H9 (cell line): ENCODE results near the gene MTG2. TPM values are rescaled to one million over a fixed set of nuclear protein-coding genes. Genes with fewer than 3 reads are reported as not detected.

ENCODE experiments used
- DNase-seq: peaks from one replicate; pipeline ENCODE4 v3.0.0-alpha.2; 2017
- H2AFZ ChIP-seq: one replicate; pipeline ENCODE4 v1.6.1; 2013; ENCODE audit warnings: mild to moderate bottlenecking, low read length, control low read depth, moderate library complexity
- H2AK5ac ChIP-seq: 2 replicates; pipeline ENCODE4 v1.6.1; 2013; ENCODE audit warnings: low read length, control low read depth, mixed read lengths; ENCODE audit not compliant: insufficient read length
- H2BK120ac ChIP-seq: one replicate; pipeline ENCODE4 v1.6.1; 2013; ENCODE audit warnings: low read depth, mild to moderate bottlenecking, low read length, control low read depth, inconsistent platforms; ENCODE audit not compliant: poor library complexity, severe bottlenecking
- H2BK12ac ChIP-seq: 2 replicates; pipeline ENCODE4 v1.6.1; 2013; ENCODE audit warnings: low read length, control low read depth, mixed read lengths, low read depth; ENCODE audit not compliant: insufficient read length
- H2BK15ac ChIP-seq: 2 replicates; pipeline ENCODE4 v1.6.1; 2013; ENCODE audit warnings: low read depth, low read length, control low read depth
- H2BK20ac ChIP-seq: one replicate; pipeline ENCODE4 v1.6.1; 2013; ENCODE audit warnings: low read depth, mild to moderate bottlenecking, low read length, control low read depth, inconsistent platforms; ENCODE audit not compliant: poor library complexity, severe bottlenecking
- H2BK5ac ChIP-seq: 2 replicates; pipeline ENCODE4 v1.6.1; 2013; ENCODE audit warnings: low read length, control low read depth, mixed read lengths; ENCODE audit not compliant: insufficient read length
- H3K14ac ChIP-seq: 2 replicates; pipeline ENCODE4 v1.6.1; 2013; ENCODE audit warnings: low read length, control low read depth; ENCODE audit not compliant: insufficient read depth
- H3K18ac ChIP-seq: 2 replicates; pipeline ENCODE4 v1.6.1; 2013; ENCODE audit warnings: low read depth, mild to moderate bottlenecking, mixed read lengths, low read length, control low read depth; ENCODE audit not compliant: insufficient read length
- H3K23ac ChIP-seq: 2 replicates; pipeline ENCODE4 v1.6.1; 2013; ENCODE audit warnings: low read length, control low read depth, mixed read lengths, low read depth; ENCODE audit not compliant: insufficient read length
- H3K23me2 ChIP-seq: 2 replicates; pipeline ENCODE4 v1.6.1; 2013; ENCODE audit warnings: low read depth, mild to moderate bottlenecking, mixed read lengths, low read length, control low read depth; ENCODE audit not compliant: insufficient read length, poor library complexity, severe bottlenecking
- H3K27ac ChIP-seq: 2 replicates; pipeline ENCODE4 v1.5.1; 2013; ENCODE audit warnings: low read length, control low read depth, mixed read lengths, low read depth; ENCODE audit not compliant: insufficient read length
- H3K27me3 ChIP-seq: 2 replicates; pipeline ENCODE4 v1.6.1; 2013; ENCODE audit warnings: low read length, control low read depth, inconsistent platforms; ENCODE audit not compliant: insufficient read depth
- H3K4ac ChIP-seq: 2 replicates; pipeline ENCODE4 v1.6.1; 2013; ENCODE audit warnings: low read depth, mild to moderate bottlenecking, control low read depth, inconsistent platforms, low read length, moderate library complexity
- H3K4me1 ChIP-seq: 2 replicates; pipeline ENCODE4 v1.6.1; 2013; ENCODE audit warnings: low read length, control low read depth, inconsistent platforms; ENCODE audit not compliant: insufficient read depth
- H3K4me2 ChIP-seq: 2 replicates; pipeline ENCODE4 v1.6.1; 2013; ENCODE audit warnings: low read length, control low read depth, mixed read lengths; ENCODE audit not compliant: insufficient read length, insufficient read depth
- H3K56ac ChIP-seq: 2 replicates; pipeline ENCODE4 v1.6.1; 2013; ENCODE audit warnings: low read depth, mild to moderate bottlenecking, mixed read lengths, low read length, control low read depth; ENCODE audit not compliant: insufficient read length
- H3K79me1 ChIP-seq: 2 replicates; pipeline ENCODE4 v1.6.1; 2013; ENCODE audit warnings: low read depth, mild to moderate bottlenecking, moderate library complexity, low read length, control low read depth, inconsistent platforms; ENCODE audit not compliant: insufficient read depth, poor library complexity, severe bottlenecking
- H3K79me2 ChIP-seq: 2 replicates; pipeline ENCODE4 v1.6.1; 2013; ENCODE audit warnings: low read length, control low read depth, inconsistent platforms; ENCODE audit not compliant: insufficient read depth
- H3K9ac ChIP-seq: 2 replicates; pipeline ENCODE4 v1.6.1; 2013; ENCODE audit warnings: low read length, control low read depth, mixed read lengths; ENCODE audit not compliant: insufficient read length; ENCODE audit errors: extremely low read depth
- H3K9me3 ChIP-seq: one replicate; pipeline ENCODE4 v1.6.1; 2013; ENCODE audit warnings: low read depth, low read length, inconsistent platforms; ENCODE audit not compliant: control insufficient read depth
- H3T11ph ChIP-seq: one replicate; pipeline ENCODE4 v1.6.1; 2013; ENCODE audit warnings: mild to moderate bottlenecking, low read length, control low read depth, inconsistent platforms
- H4K20me1 ChIP-seq: one replicate; pipeline ENCODE4 v1.6.1; 2013; ENCODE audit not compliant: control insufficient read depth, insufficient read length, insufficient read depth
- H4K5ac ChIP-seq: 2 replicates; pipeline ENCODE4 v1.6.1; 2013; ENCODE audit warnings: low read depth, mild to moderate bottlenecking, mixed read lengths, low read length, control low read depth; ENCODE audit not compliant: insufficient read length
- H4K8ac ChIP-seq: replicated peaks from 2 replicates; pipeline ENCODE4 v1.6.1; 2013; ENCODE audit warnings: low read length, control low read depth, mixed read lengths, low read depth; ENCODE audit not compliant: insufficient read length
- H4K91ac ChIP-seq: 2 replicates; pipeline ENCODE4 v1.6.1; 2013; ENCODE audit warnings: low read depth, mild to moderate bottlenecking, moderate library complexity, mixed read lengths, low read length, control low read depth; ENCODE audit not compliant: insufficient read length
- H3K27ac Mint-ChIP-seq, 3 experiments: 2 replicates in 2 of 3; 3 replicates in 1 of 3; pipeline ENCODE4 v1.8.0; 2020 to 2021; ENCODE audit warnings: mixed read lengths in 3 of 3, mild to moderate bottlenecking in 1 of 3, moderate library complexity in 1 of 3
- H3K27me3 Mint-ChIP-seq: 2 replicates; pipeline ENCODE4 v1.8.0; 2021; ENCODE audit warnings: low read depth, mild to moderate bottlenecking, moderate library complexity, mixed read lengths
- H3K36me3 Mint-ChIP-seq, 3 experiments: 2 replicates in 2 of 3; 3 replicates in 1 of 3; pipeline ENCODE4 v1.8.0; 2020 to 2021; ENCODE audit warnings: low read depth in 3 of 3, mixed read lengths in 3 of 3; ENCODE audit not compliant: insufficient read depth in 1 of 3
- H3K4me1 Mint-ChIP-seq, 2 experiments: 2 replicates each; pipeline ENCODE4 v1.8.0; 2020; ENCODE audit warnings: mixed read lengths in 2 of 2
- H3K4me3 Mint-ChIP-seq, 2 experiments: 2 replicates in 1 of 2; 3 replicates in 1 of 2; pipeline ENCODE4 v1.8.0; 2020 to 2021; ENCODE audit warnings: mild to moderate bottlenecking in 2 of 2, mixed read lengths in 2 of 2, moderate library complexity in 1 of 2
- H3K9me3 Mint-ChIP-seq, 2 experiments: 2 replicates in 1 of 2; 3 replicates in 1 of 2; pipeline ENCODE4 v1.8.0; 2020; ENCODE audit warnings: mild to moderate bottlenecking in 2 of 2, mixed read lengths in 2 of 2, moderate library complexity in 1 of 2
- CTCF ChIP-seq: fragments of 200-600 bp; sonication (generic); conservative IDR thresholded peaks from 3 replicates; pipeline ENCODE4 v1.8.0; 2021; ENCODE audit warnings: antibody characterized with exemption, mild to moderate bottlenecking
- WGBS: extraction: QIAGEN DNeasy Blood & Tissue Kit; methylation state at CpG from one replicate; pipeline ENCODE4 v1.1.7; 2013; ENCODE audit warnings: missing lambda C conversion rate, low lambda C conversion rate, mixed read lengths; ENCODE audit not compliant: insufficient read length; ENCODE audit errors: extremely low coverage; 5-methylcytosine and 5-hydroxymethylcytosine counted together
- total RNA-seq: library from RNA; stranded (reverse); gene quantifications from 2 replicates; pipeline ENCODE4 v1.2.1, GENCODE V29; 2021

Gene MTG2
- total RNA-seq, 1 experiment from 2014 or later, result 25.1 TPM

DNA sequence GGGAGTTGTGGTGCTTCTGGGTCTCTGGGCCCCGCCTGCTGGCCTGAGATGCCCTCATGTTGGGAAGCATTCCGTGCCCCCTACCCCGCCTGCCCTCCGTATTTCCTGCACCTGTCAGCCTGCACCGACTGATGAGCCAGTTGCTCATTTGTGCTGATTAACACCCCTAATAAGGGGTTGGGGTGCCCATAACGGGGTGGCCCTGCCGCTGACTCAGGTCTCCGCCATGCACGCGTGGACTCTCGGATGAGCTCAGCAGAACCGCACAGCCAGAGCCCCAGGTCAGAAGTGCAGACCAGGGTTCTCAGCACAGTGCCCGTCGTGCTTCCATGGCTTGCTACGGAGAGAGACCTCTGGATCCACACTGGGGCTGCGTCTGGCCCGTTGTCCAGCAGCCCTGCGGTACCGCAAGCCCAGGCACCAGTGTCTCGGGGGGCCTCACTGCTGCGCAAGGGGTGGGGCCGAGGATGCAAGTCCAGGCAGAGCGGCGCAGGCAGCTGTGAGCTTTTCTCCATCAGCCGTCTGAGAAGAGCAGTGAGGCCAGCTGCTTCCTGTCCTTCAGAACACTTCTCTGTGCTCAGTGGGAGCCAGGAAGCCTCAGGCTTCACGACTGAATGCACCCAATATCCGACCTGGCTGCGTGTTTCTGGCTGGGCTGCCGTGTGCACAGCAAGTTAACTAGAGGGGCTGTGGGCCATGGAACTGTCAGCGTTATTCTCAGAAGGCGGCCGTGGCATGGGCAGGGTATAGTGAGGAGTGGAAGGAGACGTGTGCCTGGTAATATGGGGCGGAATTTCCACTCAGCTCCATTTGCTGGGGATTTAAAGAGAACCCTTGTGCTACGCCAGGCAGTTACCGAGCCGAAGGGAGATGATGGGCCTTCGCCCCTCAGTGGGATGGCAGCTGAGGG, 18.6 kb downstream of the MTG2 start:
- no peak overlapping the region for H3K14ac ChIP-seq
- no peak overlapping the region for H2BK120ac ChIP-seq
- Mint-ChIP-seq H3K9me3 (no peaks in the 10 kb centered on the region), H3K4me1 (no peaks in the 10 kb centered on the region), H3K36me3 (peaks cover 22 to 50% (median 47%) of the 10 kb centered on the region in 3 experiments; a peak in 6 of 7 replicates), H3K27me3 (no peaks in the 10 kb centered on the region), H3K4me3 (no peak overlapping the region), H3K27ac (peak overlapping the region in 1 of 3 experiments; percentile 52; a peak in 1 of 7 replicates)
- no peak for TF ChIP-seq CTCF
- WGBS, result no CpG with 5 or more reads among the region's 38 CpGs
- DNase-seq, result no peak
- H4K8ac ChIP-seq, result no peak overlapping the region
- H2BK20ac ChIP-seq, result no peak overlapping the region
- no peak overlapping the region for H4K91ac ChIP-seq
- no peak overlapping the region for H3K56ac ChIP-seq
- H3K23ac ChIP-seq, result no peak overlapping the region
- no peaks in the 10 kb centered on the region for H3K27me3 ChIP-seq
- H3K79me1 ChIP-seq, result no peaks in the 10 kb centered on the region
- H3K23me2 ChIP-seq, result no peaks in the 10 kb centered on the region
- no peak overlapping the region for H2BK12ac ChIP-seq
- no peak overlapping the region for H3K9ac ChIP-seq
- H3K4ac ChIP-seq, result no peak overlapping the region
- no peak overlapping the region for H2AFZ ChIP-seq
- H3K4me2 ChIP-seq, result no peak overlapping the region
- H3K79me2 ChIP-seq, result no peaks in the 10 kb centered on the region
- no peak overlapping the region for H3K27ac ChIP-seq
- H2AK5ac ChIP-seq, result no peak overlapping the region
- no peaks in the 10 kb centered on the region for H3K4me1 ChIP-seq
- H2BK15ac ChIP-seq, result no peak overlapping the region
- no peaks in the 10 kb centered on the region for H3K9me3 ChIP-seq
- H4K20me1 ChIP-seq, result no peaks in the 10 kb centered on the region
- H2BK5ac ChIP-seq, result no peak overlapping the region
- no peak overlapping the region for H3K18ac ChIP-seq
- H3T11ph ChIP-seq, result no peak overlapping the region
- H4K5ac ChIP-seq, result no peak overlapping the region
